Adrenal gland (tissue), 12 donors: Measurements from ENCODE around the gene MSLN. TPM values are rescaled to one million over a fixed set of nuclear protein-coding genes. Genes with fewer than 3 reads are reported as not detected.

ENCODE experiments used
- DNase-seq, 7 donors: peaks; one replicate each; pipeline ENCODE4 v3.0.0-alpha.2; 2019 to 2020
- H3K27ac ChIP-seq, 5 donors: fragments of 200-600 bp; sonication (generic) in 4 of 5; 1 replicate in 3 of 5; 2 replicates in 2 of 5; pipeline versions ENCODE4 v1.5.1 to v1.8.0; 2016 to 2020; ENCODE audit warnings: mild to moderate bottlenecking in 1 of 5
- H3K27me3 ChIP-seq: fragments of 200-600 bp; 2 replicates; pipeline ENCODE4 v1.8.0; 2021
- H3K36me3 ChIP-seq, 2 donors: fragments of 200-600 bp; replicated peaks in 1 of 2; 1 replicate in 1 of 2; 2 replicates in 1 of 2; pipeline versions ENCODE4 v1.5.1 to v1.8.0; 2018 to 2022
- H3K4me1 ChIP-seq, 2 donors: fragments of 200-600 bp; replicated peaks in 1 of 2; 1 replicate in 1 of 2; 2 replicates in 1 of 2; pipeline versions ENCODE4 v1.5.1 to v1.8.0; 2018 to 2021
- H3K4me3 ChIP-seq, 4 donors: fragments of 200-600 bp; sonication (generic) in 3 of 4; one replicate each; pipeline ENCODE4 v1.5.1; 2016 to 2018
- H3K9me3 ChIP-seq, 3 donors: fragments of 200-600 bp; sonication (generic) in 1 of 3; replicated peaks in 1 of 3; 1 replicate in 2 of 3; 2 replicates in 1 of 3; pipeline versions ENCODE4 v1.5.1 to v1.8.0; 2016 to 2021
- CTCF ChIP-seq, 6 experiments: fragments of 450-650 bp in 4 of 6; fragments of 200-600 bp in 2 of 6; sonication (generic) in 1 of 6; IDR thresholded peaks; 1 replicate in 5 of 6; 2 replicates in 1 of 6; pipeline versions ENCODE4 v1.5.1 to v1.8.0; 2016 to 2021; ENCODE audit warnings: antibody characterized with exemption in 6 of 6, mild to moderate bottlenecking in 2 of 6, moderate library complexity in 1 of 6
- POLR2A ChIP-seq, 2 donors: fragments of 450-650 bp; IDR thresholded peaks; one replicate each; pipeline ENCODE4 v1.6.1; 2017; ENCODE audit warnings: antibody characterized with exemption in 2 of 2, mild to moderate bottlenecking in 2 of 2, moderate library complexity in 1 of 2
- WGBS, 4 donors: extraction: QIAGEN DNeasy Blood & Tissue Kit in 2 of 4; methylation state at CpG; one replicate each; pipeline versions ENCODE4 v1.1.5 to v1.1.7; 2013 to 2017; 5-methylcytosine and 5-hydroxymethylcytosine counted together
- intact Hi-C, 2 donors: fragments of 100-400 bp; cut with DNase I; formaldehyde crosslinking; loops; one replicate each; pipeline versions ENCODE4 v1.14.1 to v1.15.0; 2022 to 2023
- polyA plus RNA-seq, 3 donors: library from polyadenylated mRNA; stranded (reverse); fragments of 200-250 nt in 2 of 3; fragments of 350-450 nt in 1 of 3; fragmentation: Illumina TruSeq in 1 of 3; extraction: RNeasy Lipid Tissue Mini Kit (QIAGEN cat#74804) in 1 of 3; gene quantifications; one replicate each; pipeline ENCODE4 v1.2.3, GENCODE V29; 2013 to 2014
- total RNA-seq, 9 donors: library from RNA; depleted of rRNA in 4 of 9; stranded (reverse); fragments of >200 nt in 4 of 9; fragments of 120-200 nt in 1 of 9; fragmentation: NEBNext Ultra II Directional in 1 of 9; extraction: Animal tissue kit (Norgen Biotek cat#: 25700) in 1 of 9; gene quantifications; one replicate each; pipeline versions ENCODE4 v1.1.0 to v1.2.4, GENCODE V29; 2013 to 2023
- donor health status: healthy with polysubstance abuse.
- donor health status: Bipolar disorder and iron deficiency.
- donor health status: DM: yes; HTN: yes; CAD: no.
- donor health status: DM: no; HTN: no; CAD: no.
- donor health status: DM: no; HTN: no; CAD: no.
- donor health status: DM: yes; HTN: yes; CAD: no.

Gene MSLN
- total and polyA plus RNA-seq, 12 donors = 0.13 to 0.46 (median 0.30) TPM; not detected in 8

- DNase-seq = no peak
- WGBS, 4 donors = 81 to 100% (median 97%) methylated on average over 1 to 2 of the region's 2 CpGs
- Histone ChIP-seq H3K27me3 (peaks cover 30% of the 10 kb centered on the region), H3K27ac (no peak overlapping the region), H3K4me1 (no peaks in the 10 kb centered on the region), H3K4me3 (no peak overlapping the region), H3K36me3 (no peaks in the 10 kb centered on the region), H3K9me3 (no peaks in the 10 kb centered on the region)
- TF ChIP-seq CTCF (IDR thresholded peaks at IDR 0.05) (no peak), POLR2A (IDR thresholded peaks at IDR 0.05) (no peak)
- intact Hi-C loops = no loop called here
Observed at GRCh38 chr16:797120-797420, 36.5 kb downstream of the MSLN start.

GRCh38 chr16:797686-798085, 37.2 kb downstream of the MSLN start:
- Histone ChIP-seq H3K9me3 (no peaks in the 10 kb centered on the region), H3K36me3 (no peaks in the 10 kb centered on the region), H3K27me3 (peaks cover 37% of the 10 kb centered on the region), H3K4me1 (no peaks in the 10 kb centered on the region), H3K4me3 (no peak overlapping the region), H3K27ac (no peak overlapping the region)
- 91 to 100% (median 95%) methylated on average over 5 to 22 of the region's 22 CpGs for WGBS, 4 donors
- intact Hi-C loops = no loop called here
- TF ChIP-seq CTCF (IDR thresholded peaks at IDR 0.05) (no peak), POLR2A (IDR thresholded peaks at IDR 0.05) (no peak)
- no peak for DNase-seq

- H3K4me3 ChIP-seq = no peak overlapping the region
- WGBS, 4 donors = 87 to 93% (median 89%) methylated on average over 13 to 19 of the region's 19 CpGs
- H3K9me3 ChIP-seq = no peaks in the 10 kb centered on the region
- peaks cover 37% of the 10 kb centered on the region for H3K27me3 ChIP-seq
- intact Hi-C loops = no loop called here
- H3K36me3 ChIP-seq = no peaks in the 10 kb centered on the region
- H3K27ac ChIP-seq = no peak overlapping the region
- no peaks in the 10 kb centered on the region for H3K4me1 ChIP-seq
- TF ChIP-seq CTCF (IDR thresholded peaks at IDR 0.05) (no peak), POLR2A (IDR thresholded peaks at IDR 0.05) (no peak)
- no peak for DNase-seq
Observed at GRCh38 chr16:798666-799065, 38.1 kb downstream of the MSLN start.

- Histone ChIP-seq H3K36me3 (no peaks in the 10 kb centered on the region), H3K4me1 (no peaks in the 10 kb centered on the region), H3K27me3 (peaks cover 37% of the 10 kb centered on the region), H3K9me3 (no peaks in the 10 kb centered on the region), H3K4me3 (no peak overlapping the region), H3K27ac (no peak overlapping the region)
- TF ChIP-seq CTCF (IDR thresholded peaks at IDR 0.05) (no peak), POLR2A (IDR thresholded peaks at IDR 0.05) (no peak)
- DNase-seq = no peak
- 47 to 66% (median 58%) methylated on average over 2 to 22 of the region's 22 CpGs for WGBS, 4 donors
- intact Hi-C loops = no loop called here
Observed at GRCh38 chr16:799111-799947, 38.8 kb downstream of the MSLN start.
